ENCODE data around the gene AKIRIN1.
"Not testable (repeated sequence)": the region's sequence is repeated elsewhere in the genome, so short reads cannot be mapped to it uniquely, and the experiment has no call there.

Gene AKIRIN1

GRCh38 chr1:39046613-39047210 is 55.6 kb downstream of the AKIRIN1 start:
- DNase-seq, result no peak

- no peak for DNase-seq
Observed at GRCh38 chr1:39047374-39048229, 56.5 kb downstream of the AKIRIN1 start.

GRCh38 chr1:39048745-39049370 is 57.8 kb downstream of the AKIRIN1 start:
- DNase-seq, result no peak

GRCh38 chr1:39050001-39050400 is 58.9 kb downstream of the AKIRIN1 start:
- no peak for DNase-seq

- not testable (repeated sequence) for DNase-seq
Observed at GRCh38 chr1:39051193-39051850, 60.2 kb downstream of the AKIRIN1 start.

- no peak for DNase-seq
Observed at GRCh38 chr1:39051956-39052355, 60.9 kb downstream of the AKIRIN1 start.

- not testable (repeated sequence) for DNase-seq
Observed at GRCh38 chr1:39055213-39055710, 64.2 kb downstream of the AKIRIN1 start.
